Natural killer cell treated with Interleukin-12 subunit alpha and Interleukin-12 subunit beta and Interleukin-15 and Interleukin-18, amount 100 ng/mL, for 72 hours (primary cell): ENCODE results near the gene TSC22D2. TPM values are rescaled to one million over a fixed set of nuclear protein-coding genes. Genes with fewer than 3 reads are reported as not detected.
A peak's percentile ranks its signal among the peaks of the same experiment; 100 is the strongest.

ENCODE experiments used
- ATAC-seq, 2 donors: fragments of 150-1000 bp; cut with Tn5 transposase in 1 of 2; sonication (Bioruptor Pico), chemical (Tn5 transposase) in 1 of 2; 2 replicates each; pipeline ENCODE4 v1.10.0; 2021
- DNase-seq: peaks from one replicate; pipeline ENCODE4 v3.0.0; 2022; ENCODE audit warnings: low spot score
- H3K27ac Mint-ChIP-seq, 2 donors: 1 replicate in 1 of 2; 2 replicates in 1 of 2; pipeline ENCODE4 v1.8.0; 2022; ENCODE audit warnings: mixed read lengths in 2 of 2, mild to moderate bottlenecking in 1 of 2, moderate library complexity in 1 of 2
- H3K27me3 Mint-ChIP-seq, 2 donors: 1 replicate in 1 of 2; 2 replicates in 1 of 2; pipeline ENCODE4 v1.8.0; 2022; ENCODE audit warnings: mixed read lengths in 2 of 2
- H3K36me3 Mint-ChIP-seq: one replicate; pipeline ENCODE4 v1.8.0; 2022; ENCODE audit warnings: mixed read lengths
- H3K4me1 Mint-ChIP-seq, 2 donors: 1 replicate in 1 of 2; 2 replicates in 1 of 2; pipeline ENCODE4 v1.8.0; 2022; ENCODE audit warnings: low read depth in 2 of 2, mixed read lengths in 2 of 2, mild to moderate bottlenecking in 1 of 2
- H3K4me3 Mint-ChIP-seq: one replicate; pipeline ENCODE4 v1.8.0; 2022; ENCODE audit warnings: mixed read lengths
- H3K9me3 Mint-ChIP-seq: 2 replicates; pipeline ENCODE4 v1.8.0; 2022; ENCODE audit warnings: mixed read lengths
- total RNA-seq, 2 donors: library from RNA; stranded (reverse); gene quantifications; one replicate each; pipeline ENCODE4 v1.2.3, GENCODE V29; 2022

Gene TSC22D2
- total RNA-seq, 2 donors from 2014 or later = 18.7 to 23.7 TPM

- peaks cover 4 to 6% of the 10 kb centered on the region in 2 donors for H3K4me1 Mint-ChIP-seq
- H3K9me3 Mint-ChIP-seq = no peaks in the 10 kb centered on the region
- H3K4me3 Mint-ChIP-seq = no peak overlapping the region
- DNase-seq (no peak), ATAC-seq (no peak)
- H3K36me3 Mint-ChIP-seq = no peaks in the 10 kb centered on the region
- no peak overlapping the region for H3K27ac Mint-ChIP-seq
- peaks cover 0 to 8% of the 10 kb centered on the region in 2 donors for H3K27me3 Mint-ChIP-seq
Measured at GRCh38 chr3:150374975-150375374, 33.1 kb upstream of the TSC22D2 start.

- Mint-ChIP-seq H3K27ac (no peak overlapping the region), H3K27me3 (peaks cover 0 to 3% of the 10 kb centered on the region in 2 donors), H3K36me3 (no peaks in the 10 kb centered on the region), H3K4me3 (no peak overlapping the region), H3K9me3 (no peaks in the 10 kb centered on the region), H3K4me1 (peaks cover 4 to 6% of the 10 kb centered on the region in 2 donors)
- ATAC-seq = no peak
- no peak for DNase-seq
Measured at GRCh38 chr3:150376001-150376848, 31.9 kb upstream of the TSC22D2 start.

- ATAC-seq = no peak
- Mint-ChIP-seq H3K4me1 (peaks cover under 1 to 6% of the 10 kb centered on the region in 2 donors), H3K4me3 (no peak overlapping the region), H3K9me3 (no peaks in the 10 kb centered on the region), H3K36me3 (no peaks in the 10 kb centered on the region), H3K27me3 (peaks cover 0 to 3% of the 10 kb centered on the region in 2 donors), H3K27ac (no peak overlapping the region)
- DNase-seq = no peak
Measured at GRCh38 chr3:150377601-150378300, 30.3 kb upstream of the TSC22D2 start.

- no peaks in the 10 kb centered on the region for H3K9me3 Mint-ChIP-seq
- peaks cover 0 to 3% of the 10 kb centered on the region in 2 donors for H3K27me3 Mint-ChIP-seq
- no peaks in the 10 kb centered on the region for H3K36me3 Mint-ChIP-seq
- peaks cover 0 to 3% of the 10 kb centered on the region in 2 donors for H3K4me1 Mint-ChIP-seq
- no peak for DNase-seq
- no peak overlapping the region for H3K4me3 Mint-ChIP-seq
- H3K27ac Mint-ChIP-seq = no peak overlapping the region
- no peak for ATAC-seq
Measured at GRCh38 chr3:150378301-150378748, 29.8 kb upstream of the TSC22D2 start.

- peaks cover 0 to 3% of the 10 kb centered on the region in 2 donors for H3K27me3 Mint-ChIP-seq
- peaks cover under 1 to 2% of the 10 kb centered on the region in 2 donors for H3K4me1 Mint-ChIP-seq
- no peak overlapping the region for H3K27ac Mint-ChIP-seq
- no peaks in the 10 kb centered on the region for H3K9me3 Mint-ChIP-seq
- H3K4me3 Mint-ChIP-seq = no peak overlapping the region
- ATAC-seq = no peak
- DNase-seq = no peak
- H3K36me3 Mint-ChIP-seq = no peaks in the 10 kb centered on the region
Measured at GRCh38 chr3:150379469-150379868, 28.6 kb upstream of the TSC22D2 start.

DNA sequence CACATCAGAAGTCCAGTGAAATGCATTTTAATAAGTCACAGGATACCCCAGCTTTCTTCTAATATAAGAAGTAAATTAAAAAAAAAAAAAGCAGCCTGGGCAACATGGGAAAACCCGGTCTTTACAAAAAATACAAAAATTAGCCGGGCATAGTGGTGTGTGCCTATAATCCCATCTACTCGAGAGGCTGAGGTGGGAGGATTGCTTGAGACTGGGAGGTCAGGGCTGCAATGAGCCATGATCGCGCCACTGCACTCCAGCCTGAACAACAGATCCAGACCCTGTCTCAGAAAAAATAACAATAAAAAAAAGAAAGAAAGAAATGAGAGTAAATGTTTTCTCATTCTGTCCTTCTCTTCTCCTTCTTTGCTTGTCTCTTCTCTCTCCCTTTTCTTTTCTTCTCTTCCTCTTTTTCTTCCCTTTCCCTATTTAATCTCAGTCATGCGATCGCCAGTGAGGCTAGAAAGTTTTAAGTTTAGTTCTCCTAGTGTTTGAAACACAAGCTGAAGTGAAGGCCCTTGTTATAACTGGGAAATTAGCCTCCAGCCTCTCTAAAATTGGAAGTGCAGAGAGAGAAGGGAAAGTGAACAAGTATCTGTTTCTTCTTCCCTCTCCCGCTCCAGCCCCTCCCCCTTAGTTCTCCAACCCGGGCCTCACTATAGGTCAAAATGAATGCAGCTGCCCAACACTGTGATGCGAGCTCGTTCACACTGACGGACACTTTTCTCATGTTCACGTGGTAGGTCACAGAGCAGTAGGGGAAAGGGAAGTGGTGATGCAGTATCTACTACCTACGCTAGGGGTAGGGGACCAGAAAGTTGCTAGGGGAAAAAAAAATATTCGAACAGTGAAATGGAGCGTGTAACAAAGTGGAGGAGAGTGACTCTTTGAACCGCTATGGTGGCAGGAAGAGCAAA is 23.5 kb upstream of the TSC22D2 start:
- ATAC-seq = peak; percentile 96 to 98
- Mint-ChIP-seq H3K36me3 (no peaks in the 10 kb centered on the region), H3K4me1 (peaks cover 16 to 17% of the 10 kb centered on the region in 2 donors), H3K27me3 (peaks cover 0 to 5% of the 10 kb centered on the region in 2 donors), H3K4me3 (peak overlapping the region; percentile 85), H3K27ac (peak overlapping the region; percentile 77 to 80), H3K9me3 (no peaks in the 10 kb centered on the region)
- DNase-seq = peak; percentile 74

DNA sequence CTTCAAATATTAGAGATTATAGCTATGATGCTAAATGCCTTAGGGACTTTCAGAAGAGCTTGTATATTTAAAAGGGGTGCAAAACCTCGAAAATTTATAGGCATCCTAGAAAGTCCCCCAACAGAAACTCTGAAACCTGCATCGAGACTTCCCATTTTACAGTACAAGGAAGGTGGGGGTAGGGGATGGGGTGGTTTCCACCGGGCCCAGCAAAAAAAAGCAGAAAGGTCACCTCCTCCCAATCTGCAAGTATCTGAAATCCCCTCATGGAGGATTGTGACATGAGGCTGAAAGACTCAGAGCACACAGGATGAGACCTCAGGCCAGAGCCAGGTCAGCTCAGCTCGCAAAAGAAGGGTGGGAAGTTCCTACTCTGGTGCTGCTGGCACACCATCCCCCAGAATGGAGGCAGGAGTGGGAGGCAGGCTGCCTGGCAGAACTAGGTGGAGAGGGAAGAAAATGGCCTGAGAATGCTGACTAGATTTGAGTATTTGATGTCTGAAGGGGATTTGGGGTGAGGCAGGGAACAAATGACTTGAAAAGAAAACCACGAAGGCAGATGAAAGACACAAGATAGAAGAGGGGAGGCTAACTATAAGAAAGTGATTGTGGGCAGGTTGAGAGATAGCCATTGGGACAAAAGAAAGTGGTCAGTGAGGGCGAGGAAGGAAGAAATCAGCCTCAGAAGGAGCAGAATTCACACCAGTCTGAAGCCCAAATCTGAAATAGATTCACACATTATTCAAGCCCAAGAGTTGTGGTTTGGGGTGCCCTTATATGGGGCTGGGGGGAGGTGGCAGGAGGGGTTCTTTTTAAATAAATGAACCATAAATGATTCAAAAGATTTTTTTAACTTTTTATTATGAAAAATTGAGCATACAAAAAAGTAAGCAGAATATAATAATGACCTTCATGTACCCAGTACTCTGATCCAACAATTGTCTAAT is 22.5 kb upstream of the TSC22D2 start:
- Mint-ChIP-seq H3K4me3 (peak overlapping the region; percentile 85), H3K9me3 (no peaks in the 10 kb centered on the region), H3K36me3 (no peaks in the 10 kb centered on the region), H3K4me1 (peaks cover 16 to 17% of the 10 kb centered on the region in 2 donors), H3K27ac (peak overlapping the region; percentile 77 to 80), H3K27me3 (peaks cover 0 to 5% of the 10 kb centered on the region in 2 donors)
- ATAC-seq (peak; percentile 67 to 83), DNase-seq (peak; percentile 71)

- no peak overlapping the region for H3K27ac Mint-ChIP-seq
- no peak for ATAC-seq
- H3K27me3 Mint-ChIP-seq = peaks cover 0 to 5% of the 10 kb centered on the region in 2 donors
- no peaks in the 10 kb centered on the region for H3K9me3 Mint-ChIP-seq
- H3K4me3 Mint-ChIP-seq = no peak overlapping the region
- no peaks in the 10 kb centered on the region for H3K36me3 Mint-ChIP-seq
- peaks cover 16 to 17% of the 10 kb centered on the region in 2 donors for H3K4me1 Mint-ChIP-seq
- DNase-seq = no peak
Measured at GRCh38 chr3:150388498-150389418, 19.3 kb upstream of the TSC22D2 start.

DNA sequence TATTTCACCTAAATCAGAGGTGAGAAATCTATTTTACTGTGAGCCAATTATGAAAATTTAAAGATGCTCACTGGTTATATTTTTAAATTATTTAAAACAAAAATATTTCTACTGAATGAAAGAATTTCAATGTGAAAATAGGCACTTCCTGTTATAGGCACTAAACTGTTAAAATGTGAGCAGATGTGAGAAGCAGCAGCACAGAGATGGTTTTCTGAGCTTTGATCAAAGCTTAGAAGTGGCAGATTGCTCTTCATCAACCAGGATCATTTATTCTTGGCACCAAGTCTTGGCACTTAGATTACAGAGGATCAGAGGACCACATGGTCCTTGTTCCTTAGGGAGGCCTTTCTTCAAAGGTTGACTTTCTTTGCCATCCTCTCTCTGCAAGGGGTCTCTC is 18.0 kb upstream of the TSC22D2 start:
- Mint-ChIP-seq H3K4me1 (peaks cover 9% of the 10 kb centered on the region in 2 donors), H3K36me3 (no peaks in the 10 kb centered on the region), H3K9me3 (no peaks in the 10 kb centered on the region), H3K27ac (no peak overlapping the region), H3K27me3 (peaks cover 0 to 5% of the 10 kb centered on the region in 2 donors), H3K4me3 (no peak overlapping the region)
- ATAC-seq (no peak), DNase-seq (no peak)

- DNase-seq = no peak
- Mint-ChIP-seq H3K27ac (no peak overlapping the region), H3K36me3 (no peaks in the 10 kb centered on the region), H3K4me1 (peaks cover 0 to 3% of the 10 kb centered on the region in 2 donors), H3K4me3 (no peak overlapping the region), H3K27me3 (no peaks in the 10 kb centered on the region), H3K9me3 (no peaks in the 10 kb centered on the region)
- no peak for ATAC-seq
Measured at GRCh38 chr3:150391161-150391560, 16.9 kb upstream of the TSC22D2 start.

- Mint-ChIP-seq H3K36me3 (no peaks in the 10 kb centered on the region), H3K27ac (no peak overlapping the region), H3K9me3 (no peaks in the 10 kb centered on the region), H3K27me3 (peaks cover 0 to 4% of the 10 kb centered on the region in 2 donors), H3K4me1 (no peaks in the 10 kb centered on the region), H3K4me3 (no peak overlapping the region)
- ATAC-seq (no peak), DNase-seq (no peak)
Measured at GRCh38 chr3:150393745-150394144, 14.4 kb upstream of the TSC22D2 start.

GRCh38 chr3:150394606-150395005 is 13.5 kb upstream of the TSC22D2 start:
- no peak for ATAC-seq

More at GRCh38 chr3:150394606-150395005, 13.5 kb upstream of the TSC22D2 start:
- no peak for DNase-seq
- Mint-ChIP-seq H3K36me3 (no peaks in the 10 kb centered on the region), H3K4me3 (no peak overlapping the region), H3K9me3 (no peaks in the 10 kb centered on the region), H3K27me3 (peaks cover 0 to 6% of the 10 kb centered on the region in 2 donors), H3K4me1 (no peaks in the 10 kb centered on the region), H3K27ac (no peak overlapping the region)
